BE2C (cell line): ENCODE measurements around the gene STOX1.

Source experiments
- DNase-seq: peaks from one replicate; pipeline ENCODE4 v3.0.0-alpha.2; 2020
- H3K27me3 ChIP-seq: fragments of 250-450 bp; sonication (Bioruptor Pico); 2 replicates; pipeline ENCODE4 v1.5.1; 2020; ENCODE audit warnings: mild to moderate bottlenecking
- H3K36me3 ChIP-seq: fragments of 250-450 bp; sonication (Bioruptor Pico); 2 replicates; pipeline ENCODE4 v1.5.1; 2020; ENCODE audit warnings: mild to moderate bottlenecking
- H3K4me1 ChIP-seq: fragments of 250-450 bp; sonication (Bioruptor Pico); 2 replicates; pipeline ENCODE4 v1.5.1; 2020
- H3K4me3 ChIP-seq: 2 replicates; pipeline ENCODE4 v1.5.1; 2011; ENCODE audit warnings: low read depth, low read length
- H3K9me3 ChIP-seq: fragments of 250-450 bp; sonication (Bioruptor Pico); 2 replicates; pipeline ENCODE4 v1.5.1; 2020
- CTCF ChIP-seq: IDR thresholded peaks from 2 replicates; pipeline ENCODE4 v1.5.1; 2012; ENCODE audit warnings: mild to moderate bottlenecking, low read depth, low read length

STOX1 gene

DNA sequence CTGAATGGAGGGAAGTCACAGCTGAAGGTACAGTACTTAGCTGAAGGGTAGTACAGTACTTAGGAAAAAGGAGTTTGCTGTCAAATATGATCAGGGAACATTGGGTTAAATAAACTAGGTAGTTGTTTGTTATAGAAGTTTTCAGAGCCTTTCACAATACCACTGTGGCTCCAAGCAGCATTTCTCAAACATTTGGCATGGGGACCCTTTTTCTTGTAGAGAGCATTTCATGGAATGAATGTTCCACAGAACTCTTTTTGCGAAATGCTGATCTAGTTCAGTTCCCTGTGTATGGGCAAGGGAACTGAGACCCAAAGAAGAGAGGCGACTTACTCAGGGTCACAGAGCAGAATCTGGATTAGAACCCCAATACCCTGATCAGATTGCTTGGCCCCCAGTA lies 42.3 kb downstream of the STOX1 start:
- no peak overlapping the region for H3K4me3 ChIP-seq
- peaks cover 19% of the 10 kb centered on the region for H3K4me1 ChIP-seq
- DNase-seq: no peak
- no peaks in the 10 kb centered on the region for H3K9me3 ChIP-seq
- H3K36me3 ChIP-seq: no peaks in the 10 kb centered on the region
- no peak for TF ChIP-seq CTCF
- no peaks in the 10 kb centered on the region for H3K27me3 ChIP-seq

GRCh38 chr10:68870061-68870460 lies 42.7 kb downstream of the STOX1 start:
- H3K27me3 ChIP-seq: no peaks in the 10 kb centered on the region
- DNase-seq: no peak
- no peak overlapping the region for H3K4me3 ChIP-seq
- H3K36me3 ChIP-seq: no peaks in the 10 kb centered on the region
- peaks cover 19% of the 10 kb centered on the region for H3K4me1 ChIP-seq
- H3K9me3 ChIP-seq: no peaks in the 10 kb centered on the region
- no peak for TF ChIP-seq CTCF

- Histone ChIP-seq H3K9me3 (no peaks in the 10 kb centered on the region), H3K4me3 (no peak overlapping the region; the same call in 1 of the 2 replicates), H3K27me3 (no peaks in the 10 kb centered on the region), H3K4me1 (peaks cover 19% of the 10 kb centered on the region), H3K36me3 (no peaks in the 10 kb centered on the region)
- DNase-seq: peak; percentile 18
- TF ChIP-seq CTCF: no peak
Measured at GRCh38 chr10:68870545-68871104, 43.3 kb downstream of the STOX1 start.

GRCh38 chr10:68871105-68871711 lies 43.9 kb downstream of the STOX1 start:
- Histone ChIP-seq H3K4me3 (peak overlapping the region; percentile 21), H3K4me1 (peaks cover 19% of the 10 kb centered on the region), H3K36me3 (no peaks in the 10 kb centered on the region), H3K9me3 (no peaks in the 10 kb centered on the region), H3K27me3 (no peaks in the 10 kb centered on the region)
- DNase-seq: peak; percentile 25
- no peak for TF ChIP-seq CTCF

DNA sequence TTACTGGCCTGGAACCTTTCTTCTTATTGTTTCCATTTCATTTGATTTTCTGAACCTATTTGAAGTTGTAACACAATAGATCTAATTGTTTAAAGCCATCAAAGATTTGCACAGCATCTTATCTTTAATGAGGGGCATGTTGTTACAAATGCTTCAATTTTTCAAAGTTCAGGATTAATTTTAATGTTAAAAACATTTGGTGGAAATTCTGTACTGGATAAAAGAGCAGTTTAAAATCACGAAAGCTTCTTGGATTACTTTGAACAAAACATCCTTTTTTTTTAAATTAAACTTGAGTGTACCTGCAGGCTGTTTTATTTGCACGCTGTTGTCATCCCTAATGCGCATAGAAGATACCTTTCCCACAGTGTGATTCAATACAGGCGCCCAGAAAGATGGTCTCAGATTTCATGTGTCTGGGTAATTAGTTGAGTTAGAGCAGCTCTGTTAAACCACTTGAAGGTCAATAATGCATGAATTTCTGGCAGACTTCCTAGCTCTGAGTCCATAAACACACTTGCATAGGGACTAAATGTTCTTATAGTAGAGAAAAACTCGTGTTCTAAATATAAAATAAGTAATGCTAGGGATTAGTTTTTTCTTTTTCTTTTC lies 44.5 kb downstream of the STOX1 start:
- DNase-seq: peak; percentile 58
- no peak for TF ChIP-seq CTCF

More for the DNA sequence above, 44.5 kb downstream of the STOX1 start:
- no peaks in the 10 kb centered on the region for H3K9me3 ChIP-seq
- no peaks in the 10 kb centered on the region for H3K27me3 ChIP-seq
- H3K4me3 ChIP-seq: peak overlapping the region; percentile 21
- no peaks in the 10 kb centered on the region for H3K36me3 ChIP-seq
- peaks cover 19% of the 10 kb centered on the region for H3K4me1 ChIP-seq
